GM06990 (cell line): ENCODE data around the gene PTPRN2.

Experiments used
- DNase-seq: peaks from one replicate; pipeline ENCODE4 v3.0.0-alpha.2; 2011; ENCODE audit not compliant: insufficient read length; ENCODE audit errors: extremely low read depth
- H3K27me3 ChIP-seq: replicated peaks from 2 replicates; pipeline ENCODE4 v1.6.0; 2011; ENCODE audit warnings: low read length; ENCODE audit not compliant: control insufficient read depth, insufficient read depth
- H3K36me3 ChIP-seq: 2 replicates; pipeline ENCODE4 v1.5.1; 2011; ENCODE audit warnings: low read length; ENCODE audit not compliant: control insufficient read depth, insufficient read depth
- H3K4me3 ChIP-seq: replicated peaks from 2 replicates; pipeline ENCODE4 v1.5.1; 2011; ENCODE audit warnings: low read depth, mild to moderate bottlenecking, control low read depth, low read length
- TF ChIP-seq, protein P1 (sequence below): IDR thresholded peaks from 2 replicates; pipeline ENCODE4 v1.5.1; 2011; ENCODE audit warnings: low read length, control low read depth, mild to moderate bottlenecking, inconsistent platforms; ENCODE audit not compliant: insufficient read depth, poor library complexity, severe bottlenecking

PTPRN2 gene

DNA sequence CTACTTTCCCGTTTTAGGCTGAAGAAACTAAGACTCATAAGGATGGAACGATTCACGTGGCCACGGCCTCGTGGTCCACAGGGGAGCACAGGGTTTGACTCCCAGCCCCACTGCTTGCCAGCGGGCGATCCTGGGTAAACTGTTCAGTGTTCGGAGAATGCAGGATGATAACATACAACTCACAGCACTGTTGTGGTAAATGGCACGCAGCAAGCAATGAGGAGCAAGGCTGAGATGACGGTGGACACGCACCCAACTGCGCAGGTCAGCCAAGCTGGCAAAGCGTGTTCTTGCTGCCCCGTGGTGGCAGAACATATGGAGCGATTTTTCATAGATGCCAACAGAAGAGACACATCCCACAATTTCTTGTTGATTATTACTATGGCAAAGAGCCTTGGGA is 978.1 kb downstream of the PTPRN2 start:
- Histone ChIP-seq H3K27me3 (no peaks in the 10 kb centered on the region), H3K4me3 (no peak overlapping the region), H3K36me3 (no peaks in the 10 kb centered on the region)
- TF ChIP-seq, protein P1, sequence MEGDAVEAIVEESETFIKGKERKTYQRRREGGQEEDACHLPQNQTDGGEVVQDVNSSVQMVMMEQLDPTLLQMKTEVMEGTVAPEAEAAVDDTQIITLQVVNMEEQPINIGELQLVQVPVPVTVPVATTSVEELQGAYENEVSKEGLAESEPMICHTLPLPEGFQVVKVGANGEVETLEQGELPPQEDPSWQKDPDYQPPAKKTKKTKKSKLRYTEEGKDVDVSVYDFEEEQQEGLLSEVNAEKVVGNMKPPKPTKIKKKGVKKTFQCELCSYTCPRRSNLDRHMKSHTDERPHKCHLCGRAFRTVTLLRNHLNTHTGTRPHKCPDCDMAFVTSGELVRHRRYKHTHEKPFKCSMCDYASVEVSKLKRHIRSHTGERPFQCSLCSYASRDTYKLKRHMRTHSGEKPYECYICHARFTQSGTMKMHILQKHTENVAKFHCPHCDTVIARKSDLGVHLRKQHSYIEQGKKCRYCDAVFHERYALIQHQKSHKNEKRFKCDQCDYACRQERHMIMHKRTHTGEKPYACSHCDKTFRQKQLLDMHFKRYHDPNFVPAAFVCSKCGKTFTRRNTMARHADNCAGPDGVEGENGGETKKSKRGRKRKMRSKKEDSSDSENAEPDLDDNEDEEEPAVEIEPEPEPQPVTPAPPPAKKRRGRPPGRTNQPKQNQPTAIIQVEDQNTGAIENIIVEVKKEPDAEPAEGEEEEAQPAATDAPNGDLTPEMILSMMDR: no peak
- no peak for DNase-seq

DNA sequence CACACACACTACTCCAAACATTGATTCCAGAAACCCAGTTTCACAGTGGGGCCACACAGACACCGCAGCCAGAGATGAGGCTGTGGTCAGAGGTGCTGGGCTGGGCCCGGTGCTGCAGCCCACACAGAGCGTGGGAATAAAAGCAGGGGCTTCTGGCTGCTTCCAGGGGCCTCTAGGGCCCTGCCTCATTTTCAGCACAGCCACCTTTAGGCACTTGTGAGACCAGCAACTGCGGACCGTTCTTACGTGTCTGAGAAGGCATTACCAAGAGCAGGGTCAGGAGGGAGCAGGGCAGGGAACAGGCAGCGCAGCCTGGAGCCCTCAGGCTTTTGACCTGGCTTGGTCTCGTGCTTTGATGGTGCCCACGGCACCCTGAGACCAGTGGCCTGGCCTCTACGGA is 980.4 kb downstream of the PTPRN2 start:
- Histone ChIP-seq H3K4me3 (no peak overlapping the region), H3K27me3 (no peaks in the 10 kb centered on the region), H3K36me3 (no peaks in the 10 kb centered on the region)
- TF ChIP-seq, protein P1: no peak
- DNase-seq: no peak

DNA sequence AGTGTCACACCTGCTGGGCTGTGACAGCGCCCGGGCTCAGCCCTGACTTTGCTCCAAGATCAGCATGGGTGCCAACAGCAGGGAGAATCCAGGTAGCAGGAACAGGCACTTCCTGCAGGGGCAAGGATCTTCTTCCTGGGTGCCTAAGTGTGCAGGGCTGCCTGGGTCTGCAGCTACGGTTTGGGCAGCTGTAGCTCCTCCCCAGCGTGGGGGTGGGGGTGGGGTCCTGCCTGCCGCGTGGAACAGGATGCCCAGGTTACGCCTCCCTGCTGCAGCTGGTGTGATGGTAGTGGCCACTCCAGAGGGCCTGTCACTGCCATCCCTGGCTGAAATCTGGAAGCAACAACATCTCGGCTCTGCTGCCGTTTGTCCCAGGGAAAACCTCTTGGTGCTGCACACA is 981.5 kb downstream of the PTPRN2 start:
- TF ChIP-seq, protein P1: no peak
- H3K36me3 ChIP-seq: no peaks in the 10 kb centered on the region
- DNase-seq: no peak
- H3K27me3 ChIP-seq: no peaks in the 10 kb centered on the region
- no peak overlapping the region for H3K4me3 ChIP-seq

DNA sequence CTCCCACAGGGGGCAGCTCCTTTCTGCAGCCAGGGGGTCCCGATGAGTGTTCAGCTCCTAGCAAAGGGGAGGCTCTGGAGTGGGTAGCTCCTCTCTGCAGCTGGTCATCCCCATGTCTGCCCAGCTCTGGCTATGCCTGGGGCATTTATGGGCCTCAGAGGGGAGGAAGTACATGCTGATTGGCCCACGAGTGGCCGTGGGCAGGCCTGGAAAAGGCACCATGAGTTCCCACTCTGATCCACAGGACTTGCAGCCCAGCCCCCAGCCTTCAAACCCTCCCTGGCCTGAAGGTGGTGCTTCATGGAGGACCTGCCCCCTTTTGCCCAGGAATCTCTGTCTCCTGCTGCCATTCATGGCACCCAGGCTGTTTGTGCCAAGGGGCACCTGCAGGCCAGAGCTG is 982.0 kb downstream of the PTPRN2 start:
- no peak overlapping the region for H3K4me3 ChIP-seq
- no peak for DNase-seq
- no peaks in the 10 kb centered on the region for H3K27me3 ChIP-seq
- TF ChIP-seq, protein P1: no peak
- no peaks in the 10 kb centered on the region for H3K36me3 ChIP-seq

DNA sequence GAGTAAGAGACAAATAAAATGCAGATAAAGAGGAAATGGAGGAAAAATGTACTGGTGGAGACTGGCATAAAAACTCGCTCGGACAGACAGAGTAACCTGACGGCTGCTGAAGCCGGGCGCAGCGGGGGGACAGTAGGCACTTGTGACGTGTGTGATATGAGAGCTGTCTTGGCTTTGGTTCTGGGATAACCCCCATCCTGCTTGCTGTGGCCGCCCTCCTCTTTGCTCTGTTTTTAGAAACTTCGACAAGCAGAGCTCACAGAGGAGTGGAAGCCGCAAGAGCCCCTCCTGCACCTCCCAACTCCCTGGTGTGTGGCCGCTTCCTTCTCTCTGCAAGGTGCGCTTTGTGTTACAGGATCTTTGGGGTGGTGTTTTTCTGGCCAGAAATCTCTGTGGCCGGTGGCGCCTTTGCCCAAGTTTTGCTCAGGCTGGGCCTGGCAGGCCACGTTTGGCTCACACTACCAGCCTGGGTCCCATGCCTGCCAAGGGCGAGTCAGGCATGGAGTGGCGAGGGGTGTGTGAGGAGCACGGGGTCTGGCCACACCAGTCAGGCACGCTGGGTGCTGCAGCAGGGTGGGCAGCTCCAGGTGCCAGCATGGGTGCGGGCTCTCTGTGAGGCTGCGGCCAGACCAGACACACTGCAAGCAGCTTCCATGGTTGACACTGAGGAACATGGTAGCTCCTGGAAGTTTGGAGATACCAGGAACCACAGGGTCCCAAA is 982.8 kb downstream of the PTPRN2 start:
- TF ChIP-seq, protein P1: no peak
- H3K4me3 ChIP-seq: no peak overlapping the region
- H3K27me3 ChIP-seq: no peaks in the 10 kb centered on the region
- no peaks in the 10 kb centered on the region for H3K36me3 ChIP-seq
- DNase-seq: no peak

DNA sequence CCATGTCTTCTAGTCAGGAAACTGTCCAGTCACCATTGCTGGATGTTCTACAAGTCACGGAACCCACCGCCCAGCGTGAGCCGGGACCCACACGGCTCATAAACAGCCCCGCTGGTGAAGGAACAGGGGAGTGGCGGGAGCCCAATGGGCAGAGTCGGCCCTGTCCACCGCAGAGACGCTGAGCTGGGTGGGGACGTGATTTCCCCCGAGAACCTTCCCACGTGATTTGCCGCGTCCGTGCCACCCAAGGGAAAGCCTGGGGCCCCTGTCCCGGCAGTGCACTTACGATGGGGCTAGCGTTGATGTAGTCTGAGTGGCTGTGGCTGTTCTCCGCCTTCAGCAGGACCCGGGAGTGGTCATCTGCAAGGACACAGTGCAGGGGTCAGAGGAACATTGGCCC is 983.9 kb downstream of the PTPRN2 start:
- Histone ChIP-seq H3K4me3 (no peak overlapping the region), H3K36me3 (no peaks in the 10 kb centered on the region), H3K27me3 (no peaks in the 10 kb centered on the region)
- DNase-seq: no peak
- TF ChIP-seq, protein P1: no peak
